WTC11 (cell line): Measurements from ENCODE around the gene LTB. TPM values are rescaled to one million over a fixed set of nuclear protein-coding genes. Genes with fewer than 3 reads are reported as not detected.

Experiments
- ATAC-seq: fragments of 200-7000 bp; cut with Tn5 transposase; 2 replicates; pipeline ENCODE4 v1.10.0; 2021; ENCODE audit warnings: mild to moderate bottlenecking, moderate library complexity
- CTCF ChIA-PET: fragments of 300-600 bp; sonication (Branson Sonifier 250); formaldehyde crosslinking; loops from one replicate; lab custom pipeline; 2021; ENCODE audit warnings: antibody characterized with exemption; lab: Charles Lee
- POLR2A ChIA-PET: fragments of 350-600 bp; sonication (Branson Sonifier 250); formaldehyde crosslinking; loops from one replicate; lab custom pipeline; 2021; ENCODE audit warnings: antibody characterized with exemption; lab: Charles Lee
- DNase-seq: peaks from one replicate; pipeline ENCODE4 v3.0.0; 2021; ENCODE audit warnings: low spot score
- H3K27ac Mint-ChIP-seq: 2 replicates; pipeline ENCODE4 v1.8.0; 2021; ENCODE audit warnings: mixed read lengths
- H3K27me3 Mint-ChIP-seq: 2 replicates; pipeline ENCODE4 v1.8.0; 2021; ENCODE audit warnings: low read depth, mild to moderate bottlenecking, moderate library complexity, mixed read lengths
- H3K36me3 Mint-ChIP-seq: 2 replicates; pipeline ENCODE4 v1.8.0; 2021; ENCODE audit warnings: mixed read lengths
- H3K4me1 Mint-ChIP-seq: 2 replicates; pipeline ENCODE4 v1.8.0; 2022; ENCODE audit warnings: mixed read lengths
- H3K4me3 Mint-ChIP-seq: 2 replicates; pipeline ENCODE4 v1.8.0; 2021; ENCODE audit warnings: mild to moderate bottlenecking, moderate library complexity, mixed read lengths
- H3K9me3 Mint-ChIP-seq: 2 replicates; pipeline ENCODE4 v1.8.0; 2021; ENCODE audit warnings: mixed read lengths
- ATF6 ChIP-seq: sonication (generic); formaldehyde crosslinking; IDR thresholded peaks from 2 replicates; pipeline ENCODE4 v1.8.1; 2023; ENCODE audit warnings: mild to moderate bottlenecking, missing genetic modification reagents
- CREB1 ChIP-seq: sonication (generic); formaldehyde crosslinking; IDR thresholded peaks from 2 replicates; pipeline ENCODE4 v1.8.0; 2023; ENCODE audit warnings: mild to moderate bottlenecking, missing genetic modification reagents
- CTCF ChIP-seq: fragments of 200-600 bp; IDR thresholded peaks from 2 replicates; pipeline ENCODE4 v1.8.0; 2022; ENCODE audit warnings: antibody characterized with exemption
- E2F5 ChIP-seq: sonication (generic); formaldehyde crosslinking; IDR thresholded peaks from 2 replicates; pipeline ENCODE4 v1.8.1; 2022; ENCODE audit warnings: mild to moderate bottlenecking, moderate library complexity, missing genetic modification reagents
- ERG ChIP-seq: fragments of 250-450 bp; sonication (Bioruptor Pico); IDR thresholded peaks from 2 replicates; pipeline ENCODE4 v1.8.0; 2021; ENCODE audit warnings: mild to moderate bottlenecking
- KAT7 ChIP-seq: sonication (generic); formaldehyde crosslinking; IDR thresholded peaks from 2 replicates; pipeline ENCODE4 v1.8.1; 2023; ENCODE audit warnings: missing genetic modification reagents, mild to moderate bottlenecking, borderline replicate concordance
- OVOL2 ChIP-seq: fragments of 250-450 bp; sonication (Bioruptor Pico); IDR thresholded peaks from 2 replicates; pipeline ENCODE4 v1.9.0; 2021; ENCODE audit warnings: mild to moderate bottlenecking, borderline replicate concordance
- PRRX2 ChIP-seq: fragments of 250-450 bp; sonication (Bioruptor Pico); IDR thresholded peaks from 2 replicates; pipeline ENCODE4 v1.8.0; 2021; ENCODE audit warnings: mild to moderate bottlenecking
- STAT6 ChIP-seq: sonication (generic); formaldehyde crosslinking; conservative IDR thresholded peaks from 2 replicates; pipeline ENCODE4 v1.8.1; 2023; ENCODE audit warnings: mild to moderate bottlenecking, low read depth, missing genetic modification reagents, moderate library complexity
- TEAD4 ChIP-seq: sonication (generic); formaldehyde crosslinking; IDR thresholded peaks from 2 replicates; pipeline ENCODE4 v1.8.0; 2022; ENCODE audit warnings: mild to moderate bottlenecking, missing genetic modification reagents
- USF1 ChIP-seq: sonication (generic); formaldehyde crosslinking; IDR thresholded peaks from 2 replicates; pipeline ENCODE4 v1.8.0; 2022; ENCODE audit warnings: mild to moderate bottlenecking, missing genetic modification reagents
- ZNF263 ChIP-seq: sonication (generic); formaldehyde crosslinking; IDR thresholded peaks from 2 replicates; pipeline ENCODE4 v1.8.1; 2022; ENCODE audit warnings: low read depth, mild to moderate bottlenecking, moderate library complexity, missing genetic modification reagents
- ZNF396 ChIP-seq: fragments of 250-450 bp; sonication (Bioruptor Pico); IDR thresholded peaks from 2 replicates; pipeline ENCODE4 v1.8.0; 2021; ENCODE audit warnings: mild to moderate bottlenecking, moderate library complexity, borderline replicate concordance
- ZNF423 ChIP-seq: fragments of 250-450 bp; sonication (Bioruptor Pico); IDR thresholded peaks from 2 replicates; pipeline ENCODE4 v2.1.2; 2022; ENCODE audit warnings: mild to moderate bottlenecking, moderate library complexity
- ZNF532 ChIP-seq: fragments of 250-450 bp; sonication (Bioruptor Pico); IDR thresholded peaks from 2 replicates; pipeline ENCODE4 v1.9.0; 2021; ENCODE audit warnings: mild to moderate bottlenecking, borderline replicate concordance
- total RNA-seq: library from RNA; stranded (reverse); gene quantifications from 3 replicates; pipeline ENCODE4 v1.2.3, GENCODE V29; 2021

Gene LTB
- total RNA-seq, 1 experiment from 2014 or later: 1.3 TPM

- ATAC-seq: peak; percentile 5
- peak overlapping the region; percentile 92 for H3K4me3 Mint-ChIP-seq
- TF ChIP-seq ZNF396 (CRISPR knock-in tag) (no peak), ATF6 (CRISPR knock-in tag) (no peak), USF1 (CRISPR knock-in tag) (no peak), TEAD4 (CRISPR knock-in tag) (no peak), E2F5 (CRISPR knock-in tag) (no peak), ZNF423 (CRISPR knock-in tag) (peak; percentile 11; the same call in 1 of the 2 replicates)
- H3K27me3 Mint-ChIP-seq: peaks cover 42% of the 10 kb centered on the region
- no peaks in the 10 kb centered on the region for H3K36me3 Mint-ChIP-seq
- ChIA-PET POLR2A (interaction anchor here (1.1 to 1.4 kb wide), 3 partner anchors 24 to 281 kb away, joined by 3 read pairs; partner anchors contain the start of genes DDX39B and NEU1), CTCF (interaction anchor here (0.5 to 15.1 kb wide), 23 partner anchors 7 to 281 kb away, joined by 3 to 293 read pairs (median 4); partner anchors contain the start of genes ATP6V1G2, C6orf47, NCR3 and NEU1)
- no peaks in the 10 kb centered on the region for H3K9me3 Mint-ChIP-seq
- peaks cover 38% of the 10 kb centered on the region for H3K4me1 Mint-ChIP-seq
- peak overlapping the region; percentile 10; the same call in 1 of the 2 replicates for H3K27ac Mint-ChIP-seq
- no peak for DNase-seq
These were observed 592 bp downstream of the LTB start for GRCh38 chr6:31581434-31582229.

- DNase-seq (peak; percentile 90), ATAC-seq (peak; percentile 72)
- Mint-ChIP-seq H3K4me1 (peaks cover 38% of the 10 kb centered on the region), H3K4me3 (peak overlapping the region; percentile 92), H3K9me3 (no peaks in the 10 kb centered on the region), H3K27ac (peak overlapping the region; percentile 10; the same call in 1 of the 2 replicates), H3K36me3 (no peaks in the 10 kb centered on the region), H3K27me3 (peaks cover 48% of the 10 kb centered on the region)
- POLR2A ChIA-PET: interaction anchor here (0.6 to 1.5 kb wide), 5 partner anchors 23 to 282 kb away, joined by 3 to 5 read pairs (median 3); partner anchors contain the start of genes ATP6V1G2, DDX39B, NEU1 and NFKBIL1
- CTCF ChIA-PET: interaction anchor here (0.5 to 15.1 kb wide), 29 partner anchors 9 to 282 kb away, joined by 3 to 293 read pairs (median 4); partner anchors contain the start of genes ATP6V1G2, C6orf47, DDX39B and MICB
- TF ChIP-seq KAT7 (CRISPR knock-in tag) (peak; percentile 70; the same call in 1 of the 2 replicates), E2F5 (CRISPR knock-in tag) (peak; percentile 37; the same call in 1 of the 2 replicates), CREB1 (CRISPR knock-in tag) (0 out of 2 replicates have a peak, but pooled peaks have one; percentile 38), STAT6 (CRISPR knock-in tag) (no peak), ERG (no peak), ZNF263 (CRISPR knock-in tag) (peak; percentile 56; the same call in 1 of the 2 replicates), OVOL2 (no peak), CTCF (peak; percentile 95), PRRX2 (CRISPR knock-in tag) (0 out of 2 replicates have a peak, but pooled peaks have one; percentile 43), ZNF532 (CRISPR knock-in tag) (no peak)
These were observed 1.3 kb downstream of the LTB start for GRCh38 chr6:31580807-31581433.
